HG03045 (cell line): ENCODE measurements around the gene RAB3GAP1.

ENCODE experiments used
- ATAC-seq: cut with Tn5 transposase; IDR thresholded peaks from one replicate; pipeline ENCODE4 v1.9.1; 2021; ENCODE audit warnings: mild to moderate bottlenecking, moderate library complexity; ENCODE audit not compliant: unreplicated experiment

Gene RAB3GAP1

GRCh38 chr2:135208016-135208415 is 155.9 kb downstream of the RAB3GAP1 start:
- ATAC-seq, result no peak

- ATAC-seq, result no peak
These were observed 160.7 kb downstream of the RAB3GAP1 start for GRCh38 chr2:135212757-135213156.

GRCh38 chr2:135218426-135218825 is 166.3 kb downstream of the RAB3GAP1 start:
- ATAC-seq, result no peak

GRCh38 chr2:135219226-135219625 is 167.1 kb downstream of the RAB3GAP1 start:
- no peak for ATAC-seq
